ENCODE measurements around the gene MACROD1.

MACROD1 gene

GRCh38 chr11:64015510-64015909 is 150.4 kb downstream of the MACROD1 start:
- TF ChIP-seq CTCF (IDR thresholded peaks at IDR 0.05) (no peak), ZFX (IDR thresholded peaks at IDR 0.05; ENCODE audit: borderline replicate concordance) (no peak)
- H3K27ac ChIP-seq, result no peak overlapping the region

- no peak for TF ChIP-seq CTCF (IDR thresholded peaks at IDR 0.05)
- H3K27ac ChIP-seq, result no peak overlapping the region
Measured at GRCh38 chr11:64014356-64014755, 151.6 kb downstream of the MACROD1 start.

GRCh38 chr11:64013141-64013896 is 152.6 kb downstream of the MACROD1 start:
- peak overlapping the region; percentile 34; the same call in 1 of the 2 replicates for H3K27ac ChIP-seq
- TF ChIP-seq ZFX (IDR thresholded peaks at IDR 0.05; ENCODE audit: borderline replicate concordance), result no peak
- TF ChIP-seq CTCF (IDR thresholded peaks at IDR 0.05), result no peak

DNA sequence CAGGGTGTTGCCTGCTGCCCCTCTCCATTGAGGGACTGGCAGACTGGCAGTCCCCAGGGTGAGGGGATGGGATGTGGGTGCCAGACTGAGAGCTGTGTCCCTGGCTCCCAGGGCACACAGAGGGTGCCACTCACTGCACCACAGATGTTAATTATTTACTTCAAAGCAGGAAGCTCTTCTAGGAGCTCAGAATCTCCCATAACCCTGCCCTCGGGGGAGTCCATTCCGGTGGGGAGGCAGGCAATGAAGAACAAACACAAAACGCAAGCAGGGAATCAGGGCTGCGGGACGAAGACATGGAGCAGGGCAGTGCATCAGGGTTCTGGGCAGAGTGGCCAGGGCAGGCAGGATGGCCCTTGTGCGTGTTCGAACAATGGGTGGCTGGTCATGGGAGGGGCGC is 154.5 kb downstream of the MACROD1 start:
- peak overlapping the region; percentile 60 for H3K27ac ChIP-seq
- TF ChIP-seq ZFX (IDR thresholded peaks at IDR 0.05; ENCODE audit: borderline replicate concordance) (no peak), CTCF (IDR thresholded peaks at IDR 0.05) (no peak)

DNA sequence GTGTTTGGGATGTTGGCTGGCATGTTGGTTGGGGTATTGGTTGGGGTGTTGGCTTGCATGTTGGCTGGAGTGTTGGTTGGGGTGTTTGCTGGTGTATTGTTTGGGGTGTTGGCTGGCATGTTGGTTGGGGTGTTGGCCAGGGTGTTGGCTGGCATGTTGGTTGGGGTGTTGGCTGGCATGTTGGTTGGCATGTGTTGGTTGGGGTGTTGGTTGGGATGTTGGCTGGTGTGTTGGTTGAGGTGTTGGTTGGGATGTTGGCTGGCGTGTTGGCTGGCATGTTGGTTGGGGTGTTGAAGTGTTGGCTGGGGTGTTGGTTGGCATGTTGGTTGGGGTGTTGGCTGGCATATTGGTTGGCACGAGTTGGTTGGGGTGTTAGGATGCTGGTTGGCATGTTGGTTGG is 155.1 kb downstream of the MACROD1 start:
- peak overlapping the region; percentile 60 for H3K27ac ChIP-seq
- TF ChIP-seq CTCF (IDR thresholded peaks at IDR 0.05), result no peak
- TF ChIP-seq ZFX (IDR thresholded peaks at IDR 0.05; ENCODE audit: borderline replicate concordance), result no peak

DNA sequence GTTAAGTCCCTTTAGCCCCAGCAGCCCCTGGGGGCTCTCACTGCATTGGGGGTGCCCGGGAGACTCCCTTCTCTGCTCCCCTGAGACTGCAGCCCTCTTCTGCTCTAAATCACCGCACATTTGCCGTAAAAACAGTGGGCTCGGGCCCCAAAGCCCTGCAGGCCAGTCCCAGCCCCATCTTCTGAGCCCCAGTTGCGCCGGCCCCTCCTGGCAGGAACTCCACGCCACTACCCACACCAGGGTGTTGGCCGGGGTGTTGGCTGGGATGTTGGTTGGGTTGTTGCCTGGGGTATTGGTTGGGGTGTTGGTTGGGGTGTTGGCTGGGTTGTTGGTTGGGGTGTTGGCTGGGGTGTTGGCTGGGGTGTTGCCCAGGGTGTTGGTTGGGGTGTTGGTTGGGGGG is 156.2 kb downstream of the MACROD1 start:
- TF ChIP-seq ZFX (IDR thresholded peaks at IDR 0.05; ENCODE audit: borderline replicate concordance) (no peak), CTCF (IDR thresholded peaks at IDR 0.05) (no peak)
- H3K27ac ChIP-seq, result peak overlapping the region; percentile 94

GRCh38 chr11:64008914-64009633 is 156.8 kb downstream of the MACROD1 start:
- no peak for TF ChIP-seq ZFX (IDR thresholded peaks at IDR 0.05; ENCODE audit: borderline replicate concordance)
- TF ChIP-seq CTCF (IDR thresholded peaks at IDR 0.05), result no peak
- peak overlapping the region; percentile 94 for H3K27ac ChIP-seq
